GM12801 (cell line): ENCODE results near the gene PARP6.

Source experiments
- CTCF ChIP-seq: IDR thresholded peaks from one replicate; pipeline ENCODE4 v1.5.1; 2011; ENCODE audit warnings: control low read depth; ENCODE audit not compliant: insufficient read length; ENCODE audit errors: extremely low read depth

Gene PARP6

DNA sequence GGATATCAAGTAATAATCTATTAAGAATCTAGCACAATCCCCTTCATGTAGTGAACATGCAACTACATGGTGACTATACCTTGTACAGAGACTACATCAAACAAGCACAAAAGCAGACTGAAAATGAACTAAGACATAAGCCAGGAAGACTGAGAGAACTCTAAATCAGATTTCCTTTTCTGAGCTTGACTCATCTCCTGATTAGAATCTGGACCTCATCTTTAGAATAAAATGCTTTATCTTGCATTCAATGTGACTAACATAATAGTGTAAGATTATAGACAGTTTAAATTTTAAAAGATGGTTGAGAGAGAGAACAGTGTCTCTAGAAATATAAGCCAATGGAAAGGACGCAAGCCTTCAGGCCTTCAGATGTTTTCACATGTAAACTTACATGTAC is 23.8 kb downstream of the PARP6 start:
- no peak for TF ChIP-seq CTCF

DNA sequence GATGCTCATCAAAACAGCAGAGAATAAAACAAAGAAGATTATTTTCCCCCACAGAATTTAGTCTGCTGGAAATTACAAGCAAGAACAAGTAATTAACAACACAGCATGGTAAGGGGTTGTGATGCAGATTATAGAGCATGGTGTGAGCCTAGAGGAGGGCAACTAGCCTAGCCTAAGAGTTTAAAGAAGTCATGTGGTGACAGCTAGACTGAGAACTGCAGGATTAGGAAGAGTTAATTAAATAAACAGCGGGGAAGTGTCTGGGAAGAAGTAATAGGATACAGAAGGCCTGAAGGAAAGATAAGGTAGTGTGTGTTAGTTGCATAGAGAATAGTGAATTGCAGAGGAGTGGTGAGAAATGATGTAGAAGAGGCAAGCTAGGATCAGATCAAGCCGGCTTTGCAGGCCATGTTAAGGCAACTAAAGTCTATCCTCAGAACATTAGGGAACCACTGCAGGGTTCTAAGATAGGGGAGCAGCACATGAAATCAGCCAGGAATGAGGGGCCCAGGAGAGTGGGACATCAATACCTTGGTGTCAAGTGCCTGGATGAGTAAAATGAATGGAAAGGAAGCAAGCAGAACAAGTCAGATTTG is 29.5 kb downstream of the PARP6 start:
- TF ChIP-seq CTCF = no peak

- no peak for TF ChIP-seq CTCF
Observed at GRCh38 chr15:72239652-72240051, 32.7 kb downstream of the PARP6 start.

- no peak for TF ChIP-seq CTCF
Observed at GRCh38 chr15:72238586-72238985, 33.8 kb downstream of the PARP6 start.

GRCh38 chr15:72237853-72238224 is 34.5 kb downstream of the PARP6 start:
- no peak for TF ChIP-seq CTCF

GRCh38 chr15:72237029-72237852 is 35.1 kb downstream of the PARP6 start:
- TF ChIP-seq CTCF = no peak

- TF ChIP-seq CTCF = no peak
Observed at GRCh38 chr15:72236381-72237003, 35.9 kb downstream of the PARP6 start.
